Measurements from ENCODE around the gene RYR2. TPM values are rescaled to one million over a fixed set of nuclear protein-coding genes. Genes with fewer than 3 reads are reported as not detected.

Gene RYR2
- total and polyA plus RNA-seq, 2 experiments from 2014 or later = 0.50 to 0.95 TPM

- TF ChIP-seq CTCF (IDR thresholded peaks at IDR 0.05; ENCODE audit: poor library complexity) (no peak), EZH2phosphoT487 (IDR thresholded peaks at IDR 0.05; ENCODE audit: low read depth, severe bottlenecking, unreplicated experiment) (no peak), EZH2 (IDR thresholded peaks at IDR 0.05; ENCODE audit: borderline replicate concordance) (no peak)
- Histone ChIP-seq H3K9me2 (replicated peaks; ENCODE audit: insufficient read depth) (no peaks in the 10 kb centered on the region), H2AFZ (peak overlapping the region; percentile 17), H4K20me1 (ENCODE audit: insufficient read depth, poor library complexity, severe bottlenecking) (no peaks in the 10 kb centered on the region), H3K9me3 (ENCODE audit: low read depth) (no peaks in the 10 kb centered on the region), H3K79me2 (no peaks in the 10 kb centered on the region), H3K36me3 (replicated peaks; ENCODE audit: insufficient read depth, low read depth) (no peaks in the 10 kb centered on the region), H3K4me2 (no peak overlapping the region), H3K27ac (no peak overlapping the region), H3K4me3 (no peak overlapping the region), H3K27me3 (peaks cover 2% of the 10 kb centered on the region), H3K4me1 (ENCODE audit: insufficient read depth) (no peaks in the 10 kb centered on the region)
- DNase-seq (ENCODE audit: low spot score) = no peak
- 55% methylated on average over 4 of the region's 4 CpGs for WGBS (ENCODE audit: low lambda C conversion rate, missing lambda C conversion rate)
Measured at GRCh38 chr1:237031480-237031879, 10.5 kb upstream of the RYR2 start.

GRCh38 chr1:237032029-237032428, 10.0 kb upstream of the RYR2 start:
- Histone ChIP-seq H3K27me3 (peaks cover 8% of the 10 kb centered on the region), H2AFZ (no peak overlapping the region), H3K9me2 (replicated peaks; ENCODE audit: insufficient read depth) (no peaks in the 10 kb centered on the region), H3K79me2 (no peaks in the 10 kb centered on the region), H3K36me3 (replicated peaks; ENCODE audit: insufficient read depth, low read depth) (no peaks in the 10 kb centered on the region), H3K4me3 (no peak overlapping the region), H3K9me3 (ENCODE audit: low read depth) (no peaks in the 10 kb centered on the region), H3K4me2 (no peak overlapping the region), H4K20me1 (ENCODE audit: insufficient read depth, poor library complexity, severe bottlenecking) (no peaks in the 10 kb centered on the region), H3K4me1 (ENCODE audit: insufficient read depth) (no peaks in the 10 kb centered on the region), H3K27ac (no peak overlapping the region)
- WGBS (ENCODE audit: low lambda C conversion rate, missing lambda C conversion rate) = 35% methylated on average over 7 of the region's 7 CpGs
- peak; percentile 8 for DNase-seq (ENCODE audit: low spot score)
- no peak for TF ChIP-seq CTCF (IDR thresholded peaks at IDR 0.05; ENCODE audit: poor library complexity)
- no peak for TF ChIP-seq EZH2 (IDR thresholded peaks at IDR 0.05; ENCODE audit: borderline replicate concordance)
- TF ChIP-seq EZH2phosphoT487 (IDR thresholded peaks at IDR 0.05; ENCODE audit: low read depth, severe bottlenecking, unreplicated experiment) = no peak

- H4K20me1 ChIP-seq (ENCODE audit: insufficient read depth, poor library complexity, severe bottlenecking) = no peaks in the 10 kb centered on the region
- no peaks in the 10 kb centered on the region for H3K4me1 ChIP-seq (ENCODE audit: insufficient read depth)
- no peaks in the 10 kb centered on the region for H3K36me3 ChIP-seq (replicated peaks; ENCODE audit: insufficient read depth, low read depth)
- H3K9me3 ChIP-seq (ENCODE audit: low read depth) = no peaks in the 10 kb centered on the region
- no peak overlapping the region for H2AFZ ChIP-seq
- 93% methylated on average over 4 of the region's 4 CpGs for WGBS (ENCODE audit: low lambda C conversion rate, missing lambda C conversion rate)
- H3K4me3 ChIP-seq = no peak overlapping the region
- H3K27me3 ChIP-seq = peaks cover 11% of the 10 kb centered on the region
- no peak overlapping the region for H3K27ac ChIP-seq
- no peaks in the 10 kb centered on the region for H3K79me2 ChIP-seq
- H3K9me2 ChIP-seq (replicated peaks; ENCODE audit: insufficient read depth) = no peaks in the 10 kb centered on the region
- H3K4me2 ChIP-seq = no peak overlapping the region
- TF ChIP-seq EZH2 (IDR thresholded peaks at IDR 0.05; ENCODE audit: borderline replicate concordance) = no peak
- no peak for TF ChIP-seq CTCF (IDR thresholded peaks at IDR 0.05; ENCODE audit: poor library complexity)
- TF ChIP-seq EZH2phosphoT487 (IDR thresholded peaks at IDR 0.05; ENCODE audit: low read depth, severe bottlenecking, unreplicated experiment) = no peak
- DNase-seq (ENCODE audit: low spot score) = no peak
Measured at GRCh38 chr1:237033061-237033460, 8.9 kb upstream of the RYR2 start.

GRCh38 chr1:237033804-237034203, 8.2 kb upstream of the RYR2 start:
- H3K36me3 ChIP-seq (replicated peaks; ENCODE audit: insufficient read depth, low read depth) = no peaks in the 10 kb centered on the region
- TF ChIP-seq EZH2phosphoT487 (IDR thresholded peaks at IDR 0.05; ENCODE audit: low read depth, severe bottlenecking, unreplicated experiment) = no peak
- TF ChIP-seq CTCF (IDR thresholded peaks at IDR 0.05; ENCODE audit: poor library complexity) = no peak
- no peak for TF ChIP-seq EZH2 (IDR thresholded peaks at IDR 0.05; ENCODE audit: borderline replicate concordance)
- no peaks in the 10 kb centered on the region for H3K9me3 ChIP-seq (ENCODE audit: low read depth)
- no peaks in the 10 kb centered on the region for H3K9me2 ChIP-seq (replicated peaks; ENCODE audit: insufficient read depth)
- WGBS (ENCODE audit: low lambda C conversion rate, missing lambda C conversion rate) = 81% methylated on average over 4 of the region's 4 CpGs
- H3K4me3 ChIP-seq = no peak overlapping the region
- DNase-seq (ENCODE audit: low spot score) = no peak
- peaks cover 11% of the 10 kb centered on the region for H3K27me3 ChIP-seq
- no peak overlapping the region for H3K27ac ChIP-seq
- no peak overlapping the region for H3K4me2 ChIP-seq
- H4K20me1 ChIP-seq (ENCODE audit: insufficient read depth, poor library complexity, severe bottlenecking) = no peaks in the 10 kb centered on the region
- H3K4me1 ChIP-seq (ENCODE audit: insufficient read depth) = no peaks in the 10 kb centered on the region
- H3K79me2 ChIP-seq = no peaks in the 10 kb centered on the region
- H2AFZ ChIP-seq = no peak overlapping the region

All from hepatocyte (in vitro differentiated cells).